Fibroblast of pulmonary artery (primary cell): ENCODE data around the gene GNAI3.

Experiments
- DNase-seq: peaks from one replicate; pipeline ENCODE4 v3.0.0-alpha.2; 2010; ENCODE audit warnings: low read depth
- H3K4me3 ChIP-seq: replicated peaks from 2 replicates; pipeline ENCODE4 v1.5.1; 2011; ENCODE audit warnings: low read depth, mild to moderate bottlenecking, control low read depth, low read length, moderate library complexity
- CTCF ChIP-seq: IDR thresholded peaks from 2 replicates; pipeline ENCODE4 v1.5.1; 2011; ENCODE audit warnings: mild to moderate bottlenecking, control low read depth, low read length, inconsistent platforms; ENCODE audit errors: missing control alignments

GNAI3 gene

GRCh38 chr1:109643385-109644230 lies 95.2 kb downstream of the GNAI3 start:
- TF ChIP-seq CTCF: peak; percentile 86
- DNase-seq: peak; percentile 78
- no peak overlapping the region for H3K4me3 ChIP-seq

GRCh38 chr1:109644670-109645069 lies 96.3 kb downstream of the GNAI3 start:
- no peak for DNase-seq
- TF ChIP-seq CTCF: no peak
- H3K4me3 ChIP-seq: no peak overlapping the region

GRCh38 chr1:109649491-109649914 lies 101.1 kb downstream of the GNAI3 start:
- TF ChIP-seq CTCF: peak; percentile 47
- peak; percentile 69 for DNase-seq
- peak overlapping the region; percentile 40 for H3K4me3 ChIP-seq

- H3K4me3 ChIP-seq: no peak overlapping the region
- DNase-seq: no peak
- no peak for TF ChIP-seq CTCF
Observed at GRCh38 chr1:109650609-109651008, 102.2 kb downstream of the GNAI3 start.

GRCh38 chr1:109652402-109652801 lies 104.0 kb downstream of the GNAI3 start:
- no peak overlapping the region for H3K4me3 ChIP-seq
- DNase-seq: no peak
- TF ChIP-seq CTCF: no peak

- no peak overlapping the region for H3K4me3 ChIP-seq
- no peak for DNase-seq
- no peak for TF ChIP-seq CTCF
Observed at GRCh38 chr1:109653306-109653705, 104.9 kb downstream of the GNAI3 start.

- no peak overlapping the region for H3K4me3 ChIP-seq
- no peak for DNase-seq
- no peak for TF ChIP-seq CTCF
Observed at GRCh38 chr1:109654519-109654918, 106.1 kb downstream of the GNAI3 start.
